Liver (tissue), 9 donors: ENCODE data around the gene CTNS. TPM values are rescaled to one million over a fixed set of nuclear protein-coding genes. Genes with fewer than 3 reads are reported as not detected.

Experiments
- DNase-seq: peaks from one replicate; pipeline ENCODE4 v3.0.0-alpha.2; 2017; ENCODE audit warnings: low spot score
- H3K27ac ChIP-seq, 2 donors: one replicate each; pipeline ENCODE4 v1.7.0; 2013; ENCODE audit warnings: inconsistent platforms in 2 of 2, low read length in 2 of 2, control low read depth in 1 of 2, low read depth in 1 of 2, mild to moderate bottlenecking in 1 of 2
- H3K27me3 ChIP-seq, 4 donors: one replicate each; pipeline versions ENCODE4 v1.6.1 to v1.7.0; 2013; ENCODE audit warnings: low read length in 3 of 4, inconsistent platforms in 1 of 4, mild to moderate bottlenecking in 1 of 4, moderate library complexity in 1 of 4; ENCODE audit not compliant: control insufficient read depth in 4 of 4, insufficient read depth in 4 of 4
- H3K36me3 ChIP-seq, 4 donors: one replicate each; pipeline versions ENCODE4 v1.6.1 to v1.7.0; 2013; ENCODE audit warnings: low read length in 3 of 4, mild to moderate bottlenecking in 3 of 4, low read depth in 1 of 4, moderate library complexity in 1 of 4; ENCODE audit not compliant: control insufficient read depth in 4 of 4, insufficient read depth in 3 of 4
- H3K4me1 ChIP-seq, 4 donors: one replicate each; pipeline versions ENCODE4 v1.6.1 to v1.7.0; 2013; ENCODE audit warnings: low read length in 3 of 4, mild to moderate bottlenecking in 3 of 4, moderate library complexity in 1 of 4; ENCODE audit not compliant: control insufficient read depth in 4 of 4, insufficient read depth in 4 of 4
- H3K4me3 ChIP-seq, 3 donors: one replicate each; pipeline versions ENCODE4 v1.6.1 to v1.7.0; 2013; ENCODE audit warnings: low read length in 3 of 3, control low read depth in 1 of 3, low read depth in 1 of 3, mild to moderate bottlenecking in 1 of 3
- H3K9ac ChIP-seq, 2 donors: one replicate each; pipeline ENCODE4 v1.7.0; 2013; ENCODE audit warnings: low read length in 2 of 2, mild to moderate bottlenecking in 2 of 2, moderate library complexity in 2 of 2, control low read depth in 1 of 2, low read depth in 1 of 2
- H3K9me3 ChIP-seq, 4 donors: one replicate each; pipeline versions ENCODE4 v1.6.1 to v1.7.0; 2013; ENCODE audit warnings: low read length in 3 of 4; ENCODE audit not compliant: control insufficient read depth in 4 of 4
- ATF3 ChIP-seq: IDR thresholded peaks from 2 replicates; pipeline ENCODE4 v1.6.1; 2016; ENCODE audit warnings: antibody characterized with exemption
- CTCF ChIP-seq: fragments of 150-350 bp; IDR thresholded peaks from 2 replicates; pipeline ENCODE4 v1.5.1; 2017; ENCODE audit warnings: improper control_type of control experiment, low read depth, low read length; ENCODE audit not compliant: missing input control
- EGR1 ChIP-seq, 2 donors: IDR thresholded peaks; 2 replicates each; pipeline ENCODE4 v1.6.1; 2016 to 2018; ENCODE audit warnings: antibody characterized with exemption in 2 of 2, low read depth in 2 of 2
- FOXA1 ChIP-seq: IDR thresholded peaks from 2 replicates; pipeline ENCODE4 v1.6.1; 2016; ENCODE audit warnings: antibody characterized with exemption
- FOXA2 ChIP-seq: IDR thresholded peaks from 2 replicates; pipeline ENCODE4 v1.6.1; 2016; ENCODE audit warnings: antibody characterized with exemption
- GABPA ChIP-seq, 2 donors: IDR thresholded peaks in 1 of 2; conservative IDR thresholded peaks in 1 of 2; 2 replicates each; pipeline ENCODE4 v1.6.1; 2016; ENCODE audit warnings: antibody characterized with exemption in 2 of 2, mild to moderate bottlenecking in 1 of 2, moderate library complexity in 1 of 2
- HNF4A ChIP-seq, 2 donors: conservative IDR thresholded peaks; 2 replicates each; pipeline ENCODE4 v1.6.1; 2016; ENCODE audit warnings: antibody characterized with exemption in 2 of 2, mild to moderate bottlenecking in 2 of 2
- HNF4G ChIP-seq: IDR thresholded peaks from 2 replicates; pipeline ENCODE4 v1.6.1; 2016; ENCODE audit warnings: antibody characterized with exemption
- JUND ChIP-seq, 2 donors: IDR thresholded peaks; 2 replicates each; pipeline ENCODE4 v1.6.1; 2016; ENCODE audit warnings: antibody characterized with exemption in 2 of 2
- MAX ChIP-seq: IDR thresholded peaks from 2 replicates; pipeline ENCODE4 v1.6.1; 2016; ENCODE audit warnings: antibody characterized with exemption
- NR2F2 ChIP-seq: IDR thresholded peaks from 2 replicates; pipeline ENCODE4 v1.6.1; 2016; ENCODE audit warnings: antibody characterized with exemption
- RAD21 ChIP-seq, 2 donors: IDR thresholded peaks; 2 replicates each; pipeline ENCODE4 v1.6.1; 2016; ENCODE audit warnings: antibody characterized with exemption in 2 of 2, mild to moderate bottlenecking in 2 of 2
- REST ChIP-seq: IDR thresholded peaks from 2 replicates; pipeline ENCODE4 v1.6.1; 2016; ENCODE audit warnings: antibody characterized with exemption, mild to moderate bottlenecking
- RXRA ChIP-seq, 2 donors: IDR thresholded peaks; 2 replicates each; pipeline ENCODE4 v1.6.1; 2017 to 2018; ENCODE audit warnings: antibody characterized with exemption in 2 of 2, mild to moderate bottlenecking in 1 of 2
- SP1 ChIP-seq: IDR thresholded peaks from 2 replicates; pipeline ENCODE4 v1.6.1; 2018; ENCODE audit warnings: antibody characterized with exemption, mild to moderate bottlenecking
- TAF1 ChIP-seq: conservative IDR thresholded peaks from 2 replicates; pipeline ENCODE4 v1.6.1; 2016; ENCODE audit warnings: antibody characterized with exemption, mild to moderate bottlenecking
- YY1 ChIP-seq: IDR thresholded peaks from 2 replicates; pipeline ENCODE4 v1.6.1; 2016; ENCODE audit warnings: antibody characterized with exemption, mild to moderate bottlenecking
- ZBTB33 ChIP-seq: IDR thresholded peaks from 2 replicates; pipeline ENCODE4 v1.6.1; 2016; ENCODE audit warnings: antibody characterized with exemption
- WGBS: extraction: QIAGEN DNeasy Blood & Tissue Kit; methylation state at CpG from one replicate; pipeline ENCODE4 v1.1.7; 2013; 5-methylcytosine and 5-hydroxymethylcytosine counted together
- polyA plus RNA-seq, 2 donors: library from polyadenylated mRNA; stranded (reverse) in 1 of 2; unstranded in 1 of 2; fragments of 200-250 nt in 1 of 2; fragments of >200 nt in 1 of 2; fragmentation: Nextera tagmentation in 1 of 2; extraction: Ambion mirVana in 1 of 2; gene quantifications; one replicate each; pipeline versions ENCODE4 v1.2.1 to v1.2.3, GENCODE V29; 2013 to 2015
- total RNA-seq, 2 donors: library from RNA; depleted of rRNA; stranded (reverse); fragments of >200 nt; gene quantifications; one replicate each; pipeline ENCODE4 v1.2.3, GENCODE V29; 2014
- donor health status: healthy.
- donor health status: healthy.
- donor health status: healthy.
- donor health status: healthy.
- donor health status: healthy.

CTNS gene
- total and polyA plus RNA-seq, 4 donors: 6.6 to 15.3 (median 9.6) TPM

DNA sequence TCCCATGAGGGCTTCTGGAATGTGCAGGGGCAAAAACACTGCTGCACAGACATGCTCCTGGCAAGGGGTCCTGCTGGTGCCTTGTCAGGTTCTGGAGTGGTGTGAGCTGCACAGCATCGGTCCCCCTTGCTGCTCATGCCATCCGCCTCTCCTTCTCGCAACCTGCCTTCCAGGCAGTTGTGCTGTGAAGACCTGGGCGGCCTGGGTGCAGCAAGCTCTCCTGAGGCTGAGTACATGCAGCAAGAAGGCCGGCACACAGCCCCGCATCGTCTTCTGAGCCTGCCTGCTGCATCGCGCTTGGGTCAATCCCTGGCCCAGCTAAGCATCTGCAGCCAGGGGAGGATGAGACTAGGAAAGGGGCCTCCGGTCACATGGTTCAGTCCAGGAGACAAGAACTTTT lies 26.9 kb upstream of the CTNS start:
- Histone ChIP-seq H3K27ac (no peak overlapping the region), H3K9me3 (no peaks in the 10 kb centered on the region), H3K4me3 (no peak overlapping the region), H3K36me3 (peaks cover 5 to 60% (median 40%) of the 10 kb centered on the region in 4 donors), H3K4me1 (peaks cover 0 to 8% (median 3%) of the 10 kb centered on the region in 4 donors), H3K27me3 (no peaks in the 10 kb centered on the region), H3K9ac (no peak overlapping the region)
- TF ChIP-seq ATF3: no peak
- no peak for TF ChIP-seq SP1
- TF ChIP-seq TAF1: no peak
- TF ChIP-seq ZBTB33: no peak
- TF ChIP-seq HNF4A (conservative IDR thresholded peaks at IDR 0.05): no peak
- TF ChIP-seq NR2F2: no peak
- TF ChIP-seq CTCF: no peak
- 98% methylated on average over 10 of the region's 10 CpGs for WGBS
- no peak for DNase-seq

DNA sequence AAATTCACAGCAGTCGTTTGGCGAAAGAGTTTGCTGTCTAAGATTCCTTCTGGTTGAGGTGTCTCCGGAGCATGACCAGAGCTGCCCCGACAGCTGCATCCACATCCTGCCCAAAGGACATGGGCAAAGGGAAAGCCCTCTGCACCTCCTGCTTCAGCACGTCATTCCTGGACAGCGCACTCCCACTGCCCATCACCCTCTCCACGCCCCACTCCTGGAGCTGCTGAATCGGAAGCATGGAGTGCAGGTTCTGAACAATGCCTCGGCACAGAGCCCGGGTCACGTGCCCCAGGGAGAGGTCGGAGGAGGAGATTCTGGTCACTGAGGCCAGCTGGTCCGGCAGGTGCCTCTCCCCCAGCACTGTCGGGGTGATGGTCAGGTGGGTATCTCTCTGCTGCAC lies 26.0 kb upstream of the CTNS start:
- no peaks in the 10 kb centered on the region for H3K9me3 ChIP-seq
- no peak for DNase-seq
- no peak overlapping the region for H3K27ac ChIP-seq
- no peak overlapping the region for H3K9ac ChIP-seq
- TF ChIP-seq YY1: no peak
- no peak for TF ChIP-seq REST
- no peak for TF ChIP-seq RXRA (IDR thresholded peaks at IDR 0.05)
- no peak for TF ChIP-seq CTCF
- TF ChIP-seq MAX: no peak
- TF ChIP-seq TAF1: no peak
- TF ChIP-seq HNF4A (conservative IDR thresholded peaks at IDR 0.05): no peak
- no peak for TF ChIP-seq FOXA2
- TF ChIP-seq FOXA1: no peak
- no peak for TF ChIP-seq ZBTB33
- TF ChIP-seq GABPA (IDR thresholded peaks at IDR 0.05 in 1 of 2, conservative IDR thresholded peaks at IDR 0.05 in 1 of 2): no peak
- no peak for TF ChIP-seq EGR1 (IDR thresholded peaks at IDR 0.05; ENCODE audit: low read depth in 2 of 2)
- no peak for TF ChIP-seq ATF3
- no peak for TF ChIP-seq SP1
- no peak for TF ChIP-seq NR2F2
- no peak for TF ChIP-seq RAD21 (IDR thresholded peaks at IDR 0.05)
- TF ChIP-seq HNF4G: no peak
- no peak for TF ChIP-seq JUND (IDR thresholded peaks at IDR 0.05)
- peaks cover 0 to 8% (median 3%) of the 10 kb centered on the region in 4 donors for H3K4me1 ChIP-seq
- 91% methylated on average over 14 of the region's 14 CpGs for WGBS
- H3K4me3 ChIP-seq: no peak overlapping the region
- no peaks in the 10 kb centered on the region for H3K27me3 ChIP-seq
- H3K36me3 ChIP-seq: peaks cover 9 to 68% (median 45%) of the 10 kb centered on the region in 4 donors
